Chondrocyte (in vitro differentiated cells): ENCODE data around the gene RNH1. TPM values are rescaled to one million over a fixed set of nuclear protein-coding genes. Genes with fewer than 3 reads are reported as not detected.

Source experiments
- DNase-seq: peaks from one replicate; pipeline ENCODE4 v3.0.0; 2021; ENCODE audit warnings: mixed read lengths, low spot score
- H3K27ac Mint-ChIP-seq: one replicate; pipeline ENCODE4 v1.8.0; 2021; ENCODE audit warnings: mild to moderate bottlenecking, moderate library complexity, mixed read lengths; ENCODE audit not compliant: unreplicated experiment
- H3K27me3 Mint-ChIP-seq: 2 replicates; pipeline ENCODE4 v1.8.0; 2021; ENCODE audit warnings: low read depth, mixed read lengths
- H3K36me3 Mint-ChIP-seq: 2 replicates; pipeline ENCODE4 v1.8.0; 2021; ENCODE audit warnings: low read depth, mixed read lengths
- H3K4me1 Mint-ChIP-seq: 2 replicates; pipeline ENCODE4 v1.8.0; 2021; ENCODE audit warnings: low read depth, mild to moderate bottlenecking, mixed read lengths
- H3K4me3 Mint-ChIP-seq: one replicate; pipeline ENCODE4 v1.8.0; 2021; ENCODE audit warnings: mild to moderate bottlenecking, moderate library complexity, mixed read lengths; ENCODE audit not compliant: unreplicated experiment
- H3K9me3 Mint-ChIP-seq: 2 replicates; pipeline ENCODE4 v1.8.0; 2021; ENCODE audit warnings: low read depth, mixed read lengths
- total RNA-seq: library from RNA; stranded (reverse); gene quantifications from 3 replicates; pipeline ENCODE4 v1.2.1, GENCODE V29; 2021
- TF ChIP-seq, protein P1 (sequence below): fragments of 200-600 bp; sonication (generic); IDR thresholded peaks from 2 replicates; pipeline ENCODE4 v1.5.0; 2021; ENCODE audit warnings: antibody characterized with exemption, mild to moderate bottlenecking, moderate library complexity

RNH1 gene
- total RNA-seq, 1 donor from 2014 or later = 166 TPM

- Mint-ChIP-seq H3K27me3 (no peaks in the 10 kb centered on the region), H3K36me3 (peaks cover 3% of the 10 kb centered on the region), H3K27ac (no peak overlapping the region), H3K9me3 (no peaks in the 10 kb centered on the region), H3K4me3 (no peak overlapping the region), H3K4me1 (peaks cover 38% of the 10 kb centered on the region)
- TF ChIP-seq, protein P1, sequence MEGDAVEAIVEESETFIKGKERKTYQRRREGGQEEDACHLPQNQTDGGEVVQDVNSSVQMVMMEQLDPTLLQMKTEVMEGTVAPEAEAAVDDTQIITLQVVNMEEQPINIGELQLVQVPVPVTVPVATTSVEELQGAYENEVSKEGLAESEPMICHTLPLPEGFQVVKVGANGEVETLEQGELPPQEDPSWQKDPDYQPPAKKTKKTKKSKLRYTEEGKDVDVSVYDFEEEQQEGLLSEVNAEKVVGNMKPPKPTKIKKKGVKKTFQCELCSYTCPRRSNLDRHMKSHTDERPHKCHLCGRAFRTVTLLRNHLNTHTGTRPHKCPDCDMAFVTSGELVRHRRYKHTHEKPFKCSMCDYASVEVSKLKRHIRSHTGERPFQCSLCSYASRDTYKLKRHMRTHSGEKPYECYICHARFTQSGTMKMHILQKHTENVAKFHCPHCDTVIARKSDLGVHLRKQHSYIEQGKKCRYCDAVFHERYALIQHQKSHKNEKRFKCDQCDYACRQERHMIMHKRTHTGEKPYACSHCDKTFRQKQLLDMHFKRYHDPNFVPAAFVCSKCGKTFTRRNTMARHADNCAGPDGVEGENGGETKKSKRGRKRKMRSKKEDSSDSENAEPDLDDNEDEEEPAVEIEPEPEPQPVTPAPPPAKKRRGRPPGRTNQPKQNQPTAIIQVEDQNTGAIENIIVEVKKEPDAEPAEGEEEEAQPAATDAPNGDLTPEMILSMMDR = no peak
- DNase-seq = no peak
Measured at GRCh38 chr11:452203-452744, 54.8 kb downstream of the RNH1 start.

DNA sequence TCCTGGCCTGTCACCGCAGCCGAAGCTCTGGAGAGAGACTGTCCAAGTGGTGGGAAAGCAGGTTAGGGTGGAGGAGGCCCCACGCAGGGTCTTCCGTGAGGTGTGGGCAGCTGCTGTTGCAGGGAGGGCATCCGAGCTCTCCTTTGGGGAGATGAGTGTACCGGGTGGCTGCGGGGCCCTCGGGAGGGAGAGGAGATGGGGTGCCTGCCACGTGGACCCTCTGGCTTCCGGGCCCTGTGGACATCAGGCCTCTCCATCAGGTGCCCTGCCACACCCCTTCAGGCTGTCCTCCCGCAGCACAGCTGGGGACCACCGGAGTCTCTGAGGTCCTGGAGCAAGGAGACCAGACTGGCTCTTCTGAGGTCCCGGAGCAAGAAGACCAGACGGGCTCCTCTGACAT is 55.3 kb downstream of the RNH1 start:
- H3K27me3 Mint-ChIP-seq = no peaks in the 10 kb centered on the region
- H3K4me3 Mint-ChIP-seq = peak overlapping the region; percentile 94
- no peak for DNase-seq
- peak overlapping the region; percentile 94 for H3K27ac Mint-ChIP-seq
- H3K4me1 Mint-ChIP-seq = peaks cover 38% of the 10 kb centered on the region
- peaks cover 3% of the 10 kb centered on the region for H3K36me3 Mint-ChIP-seq
- TF ChIP-seq, protein P1 = no peak
- no peaks in the 10 kb centered on the region for H3K9me3 Mint-ChIP-seq

GRCh38 chr11:450809-451451 is 56.1 kb downstream of the RNH1 start:
- H3K27ac Mint-ChIP-seq = peak overlapping the region; percentile 94
- DNase-seq = no peak
- peaks cover 3% of the 10 kb centered on the region for H3K36me3 Mint-ChIP-seq
- TF ChIP-seq, protein P1 = peak; percentile 67
- H3K27me3 Mint-ChIP-seq = no peaks in the 10 kb centered on the region
- no peaks in the 10 kb centered on the region for H3K9me3 Mint-ChIP-seq
- H3K4me3 Mint-ChIP-seq = peak overlapping the region; percentile 94
- peaks cover 38% of the 10 kb centered on the region for H3K4me1 Mint-ChIP-seq

- DNase-seq = no peak
- Mint-ChIP-seq H3K4me3 (peak within 1 kb of the TSS; percentile 94), H3K27me3 (no peaks in the 10 kb centered on the region), H3K27ac (peak within 1 kb of the TSS; percentile 94), H3K4me1 (peaks cover 30% of the 10 kb centered on the region), H3K36me3 (peaks cover 3% of the 10 kb centered on the region), H3K9me3 (no peaks in the 10 kb centered on the region)
- TF ChIP-seq, protein P1 = no peak
Measured at GRCh38 chr11:449889-450808, 56.9 kb downstream of the RNH1 start, which contains the start of gene PTDSS2. TSS of gene PTDSS2 (plus strand) at chr11:450279. CDS start at chr11:450456, 177 bp downstream.
